NCI-H345 treated with DMSO at 0.1 percent for 48 hours (cell line): ENCODE data around the gene ZNF185.

ENCODE experiments used
- DNase-seq: peaks from one replicate; lab custom pipeline; 2025; ENCODE audit not compliant: unreplicated experiment; lab: John Stamatoyannopoulos, UW

Gene ZNF185

DNA sequence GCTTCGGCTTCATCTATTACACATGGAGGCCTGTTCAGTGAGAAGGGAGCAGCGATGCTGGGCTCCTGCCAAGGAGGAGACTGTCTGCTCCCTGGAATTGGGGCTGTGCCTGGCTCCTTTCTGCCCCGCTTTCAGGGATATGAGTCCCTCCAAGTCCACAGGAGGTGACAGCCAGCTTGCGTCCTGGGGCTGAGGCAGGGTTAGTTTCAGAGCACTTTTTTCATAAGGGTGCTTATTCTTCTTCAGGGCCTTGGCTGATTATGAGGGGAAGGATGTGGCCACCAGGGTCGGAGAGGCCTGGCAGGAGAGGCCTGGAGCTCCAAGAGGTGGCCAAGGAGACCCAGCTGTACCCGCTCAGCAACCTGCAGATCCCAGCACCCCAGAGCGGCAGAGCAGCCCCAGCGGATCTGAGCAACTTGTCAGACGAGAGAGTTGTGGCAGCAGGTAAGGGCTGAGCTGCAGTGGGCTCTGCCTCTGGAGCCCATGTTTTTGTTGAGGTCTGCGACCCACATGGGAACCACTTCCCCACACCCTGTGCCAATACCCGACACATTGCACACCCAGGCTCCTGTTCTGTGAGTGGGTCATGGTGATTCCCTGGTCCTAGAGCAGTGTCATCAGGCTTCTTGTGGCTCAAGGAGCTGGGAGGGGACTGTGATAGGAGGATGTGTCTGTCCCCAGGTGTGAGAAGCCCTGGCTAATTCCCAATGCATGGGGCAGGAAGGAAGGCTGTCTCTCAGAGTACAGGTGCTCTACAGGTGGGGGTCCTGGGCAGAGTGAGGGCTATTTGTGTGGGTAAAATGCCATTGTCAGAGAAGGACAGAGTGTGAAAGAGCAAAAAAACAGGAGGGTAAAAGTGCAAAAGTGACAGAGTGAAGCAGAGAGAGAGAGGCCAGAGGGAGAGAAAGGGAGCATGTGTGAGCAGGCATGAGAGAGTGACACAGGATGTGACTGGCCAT, 47.4 kb downstream of the ZNF185 start:
- no peak for DNase-seq

DNA sequence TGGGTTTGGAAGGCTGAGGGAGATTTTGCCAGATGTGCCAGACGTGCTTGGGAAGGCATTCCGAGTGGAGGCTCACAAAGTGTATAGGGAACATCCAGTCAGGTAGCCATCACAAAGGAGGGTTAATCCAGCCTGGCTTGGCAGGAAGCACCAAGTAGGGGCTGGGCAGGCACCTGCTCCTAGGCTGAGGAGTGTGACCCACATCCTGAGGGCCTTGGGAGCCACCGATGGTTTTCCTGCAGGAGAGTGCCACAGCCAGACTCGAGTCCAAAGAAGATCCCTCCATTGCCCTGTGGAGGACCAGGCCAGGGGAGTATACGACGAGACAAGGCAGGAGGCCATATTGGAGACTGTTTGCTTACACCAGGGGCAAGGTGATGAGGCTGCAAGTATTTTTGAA, 48.8 kb downstream of the ZNF185 start:
- no peak for DNase-seq
